HL-60 (cell line): ENCODE data around the gene CPAMD8.

Experiments
- DNase-seq, 2 experiments: peaks; one replicate each; pipeline ENCODE4 v3.0.0-alpha.2; 2010 to 2020; ENCODE audit warnings: low read depth in 1 of 2, low spot score in 1 of 2
- H3K27ac ChIP-seq: fragments of 250-450 bp; sonication (Bioruptor Pico); replicated peaks from 2 replicates; pipeline ENCODE4 v1.5.1; 2020; ENCODE audit warnings: mild to moderate bottlenecking, moderate library complexity
- H3K27me3 ChIP-seq: fragments of 250-450 bp; sonication (Bioruptor Pico); 2 replicates; pipeline ENCODE4 v1.5.1; 2021; ENCODE audit warnings: mild to moderate bottlenecking, moderate library complexity; ENCODE audit not compliant: insufficient read depth, poor library complexity, severe bottlenecking
- H3K4me3 ChIP-seq: replicated peaks from 2 replicates; pipeline ENCODE4 v1.5.1; 2011; ENCODE audit warnings: mild to moderate bottlenecking, control low read depth, low read length; ENCODE audit not compliant: insufficient read depth
- CTCF ChIP-seq: IDR thresholded peaks from one replicate; pipeline ENCODE4 v1.5.1; 2011; ENCODE audit warnings: low read length, control low read depth, inconsistent platforms; ENCODE audit not compliant: insufficient read depth
- GABPA ChIP-seq: IDR thresholded peaks from 2 replicates; pipeline ENCODE4 v1.6.1; 2012; ENCODE audit warnings: low read depth
- POLR2AphosphoS5 ChIP-seq: IDR thresholded peaks from 2 replicates; pipeline ENCODE4 v1.6.1; 2012; ENCODE audit warnings: low read depth
- SPI1 ChIP-seq: IDR thresholded peaks from 2 replicates; pipeline ENCODE4 v1.6.1; 2012; ENCODE audit warnings: low read depth, mild to moderate bottlenecking, borderline replicate concordance
- TF ChIP-seq, protein P1 (sequence below): IDR thresholded peaks from 2 replicates; pipeline ENCODE4 v1.6.1; 2012; ENCODE audit warnings: low read depth; ENCODE audit not compliant: insufficient replicate concordance

CPAMD8 gene

GRCh38 chr19:16887353-16888265 is 139.0 kb downstream of the CPAMD8 start:
- H3K4me3 ChIP-seq, result no peak overlapping the region
- no peak overlapping the region for H3K27ac ChIP-seq
- DNase-seq, result no peak
- no peak for TF ChIP-seq GABPA
- TF ChIP-seq CTCF, result no peak
- TF ChIP-seq POLR2AphosphoS5, result no peak
- TF ChIP-seq, protein P1, sequence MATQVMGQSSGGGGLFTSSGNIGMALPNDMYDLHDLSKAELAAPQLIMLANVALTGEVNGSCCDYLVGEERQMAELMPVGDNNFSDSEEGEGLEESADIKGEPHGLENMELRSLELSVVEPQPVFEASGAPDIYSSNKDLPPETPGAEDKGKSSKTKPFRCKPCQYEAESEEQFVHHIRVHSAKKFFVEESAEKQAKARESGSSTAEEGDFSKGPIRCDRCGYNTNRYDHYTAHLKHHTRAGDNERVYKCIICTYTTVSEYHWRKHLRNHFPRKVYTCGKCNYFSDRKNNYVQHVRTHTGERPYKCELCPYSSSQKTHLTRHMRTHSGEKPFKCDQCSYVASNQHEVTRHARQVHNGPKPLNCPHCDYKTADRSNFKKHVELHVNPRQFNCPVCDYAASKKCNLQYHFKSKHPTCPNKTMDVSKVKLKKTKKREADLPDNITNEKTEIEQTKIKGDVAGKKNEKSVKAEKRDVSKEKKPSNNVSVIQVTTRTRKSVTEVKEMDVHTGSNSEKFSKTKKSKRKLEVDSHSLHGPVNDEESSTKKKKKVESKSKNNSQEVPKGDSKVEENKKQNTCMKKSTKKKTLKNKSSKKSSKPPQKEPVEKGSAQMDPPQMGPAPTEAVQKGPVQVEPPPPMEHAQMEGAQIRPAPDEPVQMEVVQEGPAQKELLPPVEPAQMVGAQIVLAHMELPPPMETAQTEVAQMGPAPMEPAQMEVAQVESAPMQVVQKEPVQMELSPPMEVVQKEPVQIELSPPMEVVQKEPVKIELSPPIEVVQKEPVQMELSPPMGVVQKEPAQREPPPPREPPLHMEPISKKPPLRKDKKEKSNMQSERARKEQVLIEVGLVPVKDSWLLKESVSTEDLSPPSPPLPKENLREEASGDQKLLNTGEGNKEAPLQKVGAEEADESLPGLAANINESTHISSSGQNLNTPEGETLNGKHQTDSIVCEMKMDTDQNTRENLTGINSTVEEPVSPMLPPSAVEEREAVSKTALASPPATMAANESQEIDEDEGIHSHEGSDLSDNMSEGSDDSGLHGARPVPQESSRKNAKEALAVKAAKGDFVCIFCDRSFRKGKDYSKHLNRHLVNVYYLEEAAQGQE, result no peak
- no peak for TF ChIP-seq SPI1
- H3K27me3 ChIP-seq, result no peaks in the 10 kb centered on the region

DNA sequence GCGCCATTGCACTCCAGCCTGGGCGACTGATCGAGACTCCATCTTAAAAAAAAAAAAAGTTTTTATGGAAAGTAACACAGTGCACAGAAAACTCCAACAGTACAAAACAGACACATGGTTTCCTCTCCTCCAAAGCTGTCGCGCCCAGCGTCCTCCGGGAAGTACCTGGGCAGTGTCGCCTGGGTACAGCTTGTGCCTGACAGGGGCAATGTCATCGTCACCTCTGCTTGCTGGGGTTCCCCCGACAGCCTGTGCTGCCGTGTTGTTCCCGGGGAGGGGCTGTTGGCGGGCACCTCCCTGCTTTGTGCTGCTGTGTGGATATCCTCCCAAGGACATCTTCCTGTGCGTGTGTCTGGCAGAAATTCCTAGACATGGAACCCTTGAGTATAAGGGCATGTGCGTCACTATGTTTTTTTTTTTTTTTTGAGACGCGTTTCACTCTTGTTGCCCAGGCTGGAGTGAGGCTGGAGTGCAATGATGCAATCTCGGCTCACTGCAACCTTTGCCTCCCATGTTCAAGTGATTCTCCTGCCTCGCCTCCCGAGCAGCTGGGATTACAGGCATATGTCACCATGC is 140.2 kb downstream of the CPAMD8 start:
- Histone ChIP-seq H3K27ac (no peak overlapping the region), H3K27me3 (no peaks in the 10 kb centered on the region), H3K4me3 (no peak overlapping the region)
- TF ChIP-seq GABPA (no peak), CTCF (no peak), POLR2AphosphoS5 (no peak), SPI1 (no peak)
- TF ChIP-seq, protein P1, result no peak
- DNase-seq, result no peak

GRCh38 chr19:16885166-16885565 is 141.4 kb downstream of the CPAMD8 start:
- Histone ChIP-seq H3K27me3 (no peaks in the 10 kb centered on the region), H3K4me3 (no peak overlapping the region), H3K27ac (no peak overlapping the region)
- DNase-seq, result no peak
- TF ChIP-seq, protein P1, result no peak
- TF ChIP-seq CTCF, result no peak
- TF ChIP-seq POLR2AphosphoS5, result no peak
- no peak for TF ChIP-seq GABPA
- TF ChIP-seq SPI1, result no peak
